NK-92 treated with Interleukin-12 subunit alpha and Interleukin-12 subunit beta, amount 100 ng/mL, for 24 hours (cell line): ENCODE measurements around the gene PHF1.
"Not testable (repeated sequence)": the region's sequence is repeated elsewhere in the genome, so short reads cannot be mapped to it uniquely, and the experiment has no call there.

Experiments
- DNase-seq: peaks from one replicate; lab custom pipeline; 2025; lab: John Stamatoyannopoulos, UW

Gene PHF1

GRCh38 chr6:33391922-33392594 lies 18.8 kb upstream of the PHF1 start:
- no peak for DNase-seq

- no peak for DNase-seq
Observed at GRCh38 chr6:33392595-33392948, 18.2 kb upstream of the PHF1 start.

- no peak for DNase-seq
Observed at GRCh38 chr6:33392979-33393378, 17.8 kb upstream of the PHF1 start.

GRCh38 chr6:33397541-33397940 lies 13.3 kb upstream of the PHF1 start:
- no peak for DNase-seq

- DNase-seq = not testable (repeated sequence)
Observed at GRCh38 chr6:33398601-33399000, 12.2 kb upstream of the PHF1 start.

- not testable (repeated sequence) for DNase-seq
Observed at GRCh38 chr6:33399881-33400280, 10.9 kb upstream of the PHF1 start.

GRCh38 chr6:33404884-33405283 lies 5.9 kb upstream of the PHF1 start:
- no peak for DNase-seq

GRCh38 chr6:33405386-33405940 lies 5.4 kb upstream of the PHF1 start:
- DNase-seq = no peak

GRCh38 chr6:33406126-33406525 lies 4.7 kb upstream of the PHF1 start:
- no peak for DNase-seq

GRCh38 chr6:33407132-33407718 lies 3.6 kb upstream of the PHF1 start:
- no peak for DNase-seq

GRCh38 chr6:33410050-33410710 lies 634 bp upstream of the PHF1 start:
- DNase-seq = peak; percentile 100

- no peak for DNase-seq
Observed at GRCh38 chr6:33411632-33412005, 805 bp downstream of the PHF1 start.

- DNase-seq = no peak
Observed at GRCh38 chr6:33412140-33413009, 1.6 kb downstream of the PHF1 start.

- no peak for DNase-seq
Observed at GRCh38 chr6:33413241-33414120, 2.7 kb downstream of the PHF1 start.

- no peak for DNase-seq
Observed at GRCh38 chr6:33414592-33415271, 3.9 kb downstream of the PHF1 start.

- DNase-seq = no peak
Observed at GRCh38 chr6:33415831-33416230, 5.0 kb downstream of the PHF1 start.

- no peak for DNase-seq
Observed at GRCh38 chr6:33416386-33417127, 5.7 kb downstream of the PHF1 start.

- DNase-seq = no peak
Observed at GRCh38 chr6:33417128-33417902, 6.5 kb downstream of the PHF1 start.
